Heart left ventricle (tissue), 16 donors: ENCODE measurements around the gene CELSR1. TPM values are rescaled to one million over a fixed set of nuclear protein-coding genes. Genes with fewer than 3 reads are reported as not detected.

Experiments
- ATAC-seq, 4 donors: fragments of 200-7000 bp; cut with Tn5 transposase; one replicate each; pipeline ENCODE4 v1.9.1; 2020 to 2022; ENCODE audit warnings: moderate library complexity in 4 of 4, mild to moderate bottlenecking in 3 of 4, moderate number of reproducible peaks in 1 of 4
- DNase-seq, 5 donors: peaks; one replicate each; pipeline ENCODE4 v3.0.0-alpha.2; 2020
- H3K27ac ChIP-seq, 12 donors: fragments of 200-600 bp; sonication (generic) in 4 of 12; one replicate each; pipeline versions ENCODE4 v1.5.0 to v1.8.0; 2016 to 2022; ENCODE audit warnings: mild to moderate bottlenecking in 2 of 12
- H3K27me3 ChIP-seq, 9 donors: fragments of 200-600 bp; sonication (generic) in 2 of 9; one replicate each; pipeline versions ENCODE4 v1.5.1 to v1.8.0; 2016 to 2022; ENCODE audit warnings: mild to moderate bottlenecking in 3 of 9
- H3K36me3 ChIP-seq, 9 donors: fragments of 200-600 bp; sonication (generic) in 2 of 9; one replicate each; pipeline versions ENCODE4 v1.5.0 to v1.8.0; 2018 to 2022; ENCODE audit warnings: mild to moderate bottlenecking in 2 of 9
- H3K4me1 ChIP-seq, 12 donors: fragments of 200-600 bp; sonication (generic) in 4 of 12; one replicate each; pipeline versions ENCODE4 v1.5.0 to v1.8.0; 2016 to 2022; ENCODE audit warnings: mild to moderate bottlenecking in 3 of 12
- H3K4me3 ChIP-seq, 12 donors: fragments of 200-600 bp; sonication (generic) in 4 of 12; one replicate each; pipeline versions ENCODE4 v1.5.0 to v1.8.0; 2017 to 2022; ENCODE audit warnings: mild to moderate bottlenecking in 9 of 12, moderate library complexity in 4 of 12
- H3K9me3 ChIP-seq, 12 donors: fragments of 200-600 bp; sonication (generic) in 4 of 12; one replicate each; pipeline versions ENCODE4 v1.5.0 to v1.8.0; 2016 to 2022; ENCODE audit warnings: mild to moderate bottlenecking in 1 of 12
- CTCF ChIP-seq, 12 donors: fragments of 200-600 bp; sonication (generic) in 4 of 12; IDR thresholded peaks; one replicate each; pipeline versions ENCODE4 v1.5.0 to v1.8.0; 2018 to 2022; ENCODE audit warnings: antibody characterized with exemption in 12 of 12, mild to moderate bottlenecking in 5 of 12
- POLR2A ChIP-seq, 2 donors: fragments of 450-650 bp; IDR thresholded peaks; one replicate each; pipeline ENCODE4 v1.6.1; 2017; ENCODE audit warnings: antibody characterized with exemption in 2 of 2, mild to moderate bottlenecking in 2 of 2, moderate library complexity in 2 of 2
- WGBS, 4 donors: extraction: QIAGEN DNeasy Blood & Tissue Kit in 2 of 4; methylation state at CpG; one replicate each; pipeline versions ENCODE4 v1.1.5 to v1.1.7; 2013 to 2018; 5-methylcytosine and 5-hydroxymethylcytosine counted together
- intact Hi-C, 10 donors: fragments of 100-400 bp; cut with DNase I; formaldehyde crosslinking; loops; one replicate each; pipeline versions ENCODE4 v1.11.1 to v1.14.2; 2022
- polyA plus RNA-seq, 2 donors: library from polyadenylated mRNA; stranded (reverse); fragments of 200-250 nt; gene quantifications; one replicate each; pipeline ENCODE4 v1.2.3, GENCODE V29; 2013
- total RNA-seq, 9 donors: library from RNA; depleted of rRNA in 2 of 9; stranded (reverse); fragments of >200 nt in 2 of 9; fragmentation: NEBNext Ultra II Directional in 3 of 9; extraction: Animal tissue kit (Norgen Biotek cat#: 25700) in 3 of 9; gene quantifications; one replicate each; pipeline versions ENCODE4 v1.1.0 to v1.2.4, GENCODE V29; 2016 to 2023
- donor health status: ischemic (EF 13 %, LVEDD 7.1; RV severe dilation, severe dysfunction).
- donor health status: healthy with polysubstance abuse.
- donor health status: DM: no; HTN: yes; CAD: no.
- donor health status: DM: no; HTN: no; CAD: no.
- donor health status: ischemic (EF 25% LVEDD 6.9; RV normal size, moderate dysfunction).
- donor health status: ischemic (EF 25% LVEDD 5.7; RV mildly dilated, moderate dysfunction).
- donor health status: healthy.
- donor health status: DM: yes; HTN: yes; CAD: no.
- donor health status: ischemic (EF 35%, LVEDD 5.7; RV mildly dilated, moderate dysfunction).
- donor health status: nonischemic (EF 11% LVEDD 7.7; RV severe dilation, severe dysfunction).
- donor health status: DM: yes; HTN: yes; CAD: no.
- donor health status: PGD.
- donor health status: ischemic (EF 29% LVEDD 5.4; RV normal size, mild dysfunction).
- donor health status: nonischemic (EF 23%, LVEDD 6.1; RV moderate dilation, normal function).

CELSR1 gene
- total and polyA plus RNA-seq, 11 donors, result 5.9 to 15.8 (median 11.9) TPM

GRCh38 chr22:46534177-46534776, 3.1 kb downstream of the CELSR1 start:
- intact Hi-C loops, result loop anchor here in 1 of 10 donors (10.0 kb wide), 1 partner anchor 119 kb away; no protein-coding TSS in a partner anchor
- no peak for ATAC-seq
- Histone ChIP-seq H3K27ac (no peak overlapping the region), H3K9me3 (no peaks in the 10 kb centered on the region), H3K27me3 (peaks cover 0 to 39% (median 8%) of the 10 kb centered on the region in 9 donors), H3K4me3 (no peak overlapping the region), H3K4me1 (peaks cover 3 to 30% (median 16%) of the 10 kb centered on the region in 12 donors), H3K36me3 (no peaks in the 10 kb centered on the region)
- DNase-seq, result no peak
- 96 to 99% (median 97%) methylated on average over 16 to 30 of the region's 30 CpGs for WGBS, 4 donors
- TF ChIP-seq POLR2A (IDR thresholded peaks at IDR 0.05) (no peak), CTCF (IDR thresholded peaks at IDR 0.05) (no peak)

GRCh38 chr22:46533070-46533833, 4.2 kb downstream of the CELSR1 start:
- Histone ChIP-seq H3K36me3 (no peaks in the 10 kb centered on the region), H3K27me3 (peaks cover 0 to 28% (median 6%) of the 10 kb centered on the region in 9 donors), H3K4me3 (no peak overlapping the region), H3K4me1 (peaks cover 3 to 20% (median 7%) of the 10 kb centered on the region in 12 donors), H3K27ac (no peak overlapping the region), H3K9me3 (no peaks in the 10 kb centered on the region)
- no peak for DNase-seq
- 78 to 86% (median 83%) methylated on average over 19 to 41 of the region's 41 CpGs for WGBS, 4 donors
- intact Hi-C loops, result loop anchor here in 1 of 10 donors (10.0 kb wide), 1 partner anchor 118 kb away; no protein-coding TSS in a partner anchor
- ATAC-seq, result no peak
- TF ChIP-seq POLR2A (IDR thresholded peaks at IDR 0.05), result no peak
- TF ChIP-seq CTCF (IDR thresholded peaks at IDR 0.05), result no peak

GRCh38 chr22:46532416-46532815, 5.0 kb downstream of the CELSR1 start:
- no peak overlapping the region for H3K4me3 ChIP-seq
- intact Hi-C loops, result loop anchor here in 1 of 10 donors (10.0 kb wide), 1 partner anchor 118 kb away; no protein-coding TSS in a partner anchor
- H3K27ac ChIP-seq, result no peak overlapping the region
- 39 to 59% (median 45%) methylated on average over 3 of the region's 3 CpGs for WGBS, 4 donors
- no peaks in the 10 kb centered on the region for H3K9me3 ChIP-seq
- DNase-seq (no peak), ATAC-seq (no peak)
- H3K36me3 ChIP-seq, result no peaks in the 10 kb centered on the region
- peaks cover 0 to 13% (median 0%) of the 10 kb centered on the region in 12 donors for H3K4me1 ChIP-seq
- no peak for TF ChIP-seq POLR2A (IDR thresholded peaks at IDR 0.05)
- no peak for TF ChIP-seq CTCF (IDR thresholded peaks at IDR 0.05)
- H3K27me3 ChIP-seq, result peaks cover 0 to 21% (median 0%) of the 10 kb centered on the region in 9 donors

GRCh38 chr22:46531581-46532175, 5.7 kb downstream of the CELSR1 start:
- TF ChIP-seq CTCF (IDR thresholded peaks at IDR 0.05), result no peak
- intact Hi-C loops, result loop anchor here in 1 of 10 donors (10.0 kb wide), 1 partner anchor 117 kb away; no protein-coding TSS in a partner anchor
- DNase-seq (no peak), ATAC-seq (no peak)
- Histone ChIP-seq H3K4me3 (no peak overlapping the region), H3K4me1 (peaks cover 0 to 9% (median 0%) of the 10 kb centered on the region in 12 donors), H3K9me3 (no peaks in the 10 kb centered on the region), H3K27me3 (peaks cover 0 to 16% (median 0%) of the 10 kb centered on the region in 9 donors), H3K36me3 (no peaks in the 10 kb centered on the region), H3K27ac (no peak overlapping the region)
- 87 to 89% (median 87%) methylated on average over 15 to 16 of the region's 16 CpGs for WGBS, 4 donors
